Fibroblast of skin of right biceps (primary cell): ENCODE results near the gene OR2H2.

Experiments
- DNase-seq: peaks from one replicate; pipeline ENCODE4 v3.0.0-alpha.2; 2013

The OR2H2 gene

DNA sequence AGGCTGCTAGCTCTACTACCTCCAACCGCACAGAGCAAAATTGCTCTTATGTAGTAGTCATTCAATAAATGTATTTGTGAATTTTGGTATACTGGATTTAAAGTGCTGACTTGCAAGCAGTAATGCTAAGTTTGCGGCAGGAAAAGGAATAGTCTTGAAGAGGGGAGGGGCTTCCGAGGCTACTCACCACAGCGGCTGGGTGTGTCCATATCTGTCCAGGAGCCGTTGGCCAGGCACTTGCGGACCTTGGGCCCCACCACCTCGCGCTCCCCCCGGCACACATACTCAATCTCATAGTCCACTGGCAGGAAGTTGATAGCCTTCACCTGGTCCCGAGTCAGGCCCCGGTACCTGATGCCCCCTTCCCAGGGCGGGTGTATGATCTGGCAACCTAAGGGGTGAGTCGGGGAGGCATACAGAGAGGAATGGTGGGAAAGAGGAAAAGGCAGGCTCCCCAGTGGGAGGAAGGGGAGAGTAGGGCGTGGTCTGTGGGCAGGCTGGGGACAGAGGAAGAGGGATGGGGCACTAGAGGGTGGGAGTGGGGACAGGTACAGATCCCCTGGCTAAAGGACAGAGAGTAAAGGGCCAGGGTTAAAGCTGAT is 46.4 kb downstream of the OR2H2 start:
- DNase-seq: no peak

DNA sequence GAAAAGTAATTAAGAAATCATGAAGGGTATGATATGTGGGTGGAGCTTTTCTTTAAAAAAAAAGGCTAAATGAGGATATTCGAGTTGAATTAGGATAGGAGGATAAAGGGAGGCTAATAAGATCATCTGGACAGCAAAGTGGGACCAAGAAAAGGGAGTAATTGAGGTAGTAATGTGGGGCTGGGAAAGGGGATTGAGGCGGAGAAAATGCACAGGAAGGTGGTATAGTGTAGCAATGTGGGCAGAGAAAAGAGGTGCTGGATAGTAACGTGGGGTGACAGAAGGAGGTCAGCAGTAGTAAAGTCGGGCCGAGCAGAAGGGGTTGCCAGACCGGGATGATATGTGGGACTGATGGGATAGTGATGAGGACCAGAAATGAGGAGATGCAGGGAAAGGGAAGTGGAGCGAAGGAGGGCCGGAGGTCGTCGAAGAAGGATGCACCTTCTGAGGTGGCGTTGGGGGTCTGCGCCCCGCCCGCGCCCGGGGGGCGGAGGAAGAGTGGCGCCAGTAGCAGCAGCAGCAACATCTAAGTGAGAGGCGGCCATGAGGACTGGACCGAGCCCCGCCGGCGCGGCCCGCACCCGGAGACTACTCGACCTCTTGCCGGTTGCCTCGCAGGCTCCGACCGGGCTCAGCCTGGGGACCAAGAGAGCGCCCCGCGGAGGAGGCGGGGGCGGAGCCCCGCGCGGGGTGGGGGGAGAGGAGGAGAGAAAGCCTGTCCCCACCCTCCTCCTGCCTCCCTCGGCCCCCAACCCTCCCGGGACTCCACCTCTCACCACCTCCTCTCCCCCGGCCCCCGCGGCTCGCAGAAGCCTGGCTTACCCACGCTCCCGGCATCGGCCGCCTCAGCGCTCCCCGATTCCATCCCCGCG is 47.2 kb downstream of the OR2H2 start:
- peak; percentile 75 for DNase-seq

DNA sequence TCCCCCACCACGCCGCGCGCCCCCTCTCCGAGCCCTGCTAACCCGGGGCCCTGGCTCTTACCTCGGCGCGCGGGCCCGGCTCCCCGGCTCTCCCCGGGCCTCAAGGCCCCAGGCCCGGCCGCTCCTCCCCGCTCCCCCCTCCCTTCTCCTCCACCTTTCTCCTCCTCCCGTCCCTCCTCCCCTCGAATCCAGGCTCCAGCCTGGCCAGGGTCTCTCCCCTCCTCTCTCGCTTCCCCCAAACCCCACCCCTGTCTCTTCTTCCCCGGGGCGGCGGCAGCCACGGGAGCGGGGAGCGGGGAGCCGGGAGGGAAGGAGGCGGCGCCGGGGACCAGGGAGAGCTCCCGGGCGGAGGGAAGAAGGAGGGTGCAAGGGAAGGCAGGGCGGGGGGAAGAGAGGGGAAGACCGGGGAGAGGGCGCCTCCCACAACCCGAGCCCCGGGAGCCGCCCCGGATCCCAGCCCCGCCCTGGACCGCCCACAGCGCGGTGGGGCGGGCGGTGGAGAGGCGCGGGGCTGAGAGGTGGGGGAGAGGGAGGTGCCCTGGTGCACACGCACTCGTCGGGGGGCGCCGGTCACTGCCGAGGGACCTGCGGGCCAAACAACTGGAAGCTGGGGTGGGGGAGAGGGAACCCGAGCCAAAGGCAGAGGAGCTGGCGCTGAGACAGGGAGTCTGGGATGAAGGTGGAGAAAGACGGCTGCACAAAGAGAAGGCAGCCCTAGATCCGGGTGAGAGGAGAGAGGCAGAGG is 48.0 kb downstream of the OR2H2 start, which contains the start of gene GABBR1:
TSS of gene GABBR1 (minus strand) at position 395 of the 745 bp plus-strand sequence. CDS start 798 bp downstream, outside the sequence.
- DNase-seq: peak; percentile 92

DNA sequence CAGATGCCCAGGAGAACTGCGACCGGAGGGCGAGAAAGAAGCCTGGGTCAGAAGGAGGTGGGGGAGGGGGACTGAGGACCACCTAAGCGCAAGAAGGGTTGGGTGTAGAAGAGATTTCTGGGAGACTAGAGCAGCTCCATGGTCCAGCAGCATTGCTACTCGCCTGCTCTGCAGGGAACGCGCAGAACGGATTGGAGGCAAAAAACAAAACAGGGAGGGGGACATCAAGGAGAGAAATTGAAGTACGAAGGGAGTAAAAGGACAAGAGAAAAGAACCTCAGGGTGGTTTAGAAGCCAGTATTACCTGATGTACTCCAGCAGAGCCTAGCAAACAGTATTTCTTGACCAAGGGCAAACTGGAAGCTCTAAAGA is 48.6 kb downstream of the OR2H2 start:
- no peak for DNase-seq

DNA sequence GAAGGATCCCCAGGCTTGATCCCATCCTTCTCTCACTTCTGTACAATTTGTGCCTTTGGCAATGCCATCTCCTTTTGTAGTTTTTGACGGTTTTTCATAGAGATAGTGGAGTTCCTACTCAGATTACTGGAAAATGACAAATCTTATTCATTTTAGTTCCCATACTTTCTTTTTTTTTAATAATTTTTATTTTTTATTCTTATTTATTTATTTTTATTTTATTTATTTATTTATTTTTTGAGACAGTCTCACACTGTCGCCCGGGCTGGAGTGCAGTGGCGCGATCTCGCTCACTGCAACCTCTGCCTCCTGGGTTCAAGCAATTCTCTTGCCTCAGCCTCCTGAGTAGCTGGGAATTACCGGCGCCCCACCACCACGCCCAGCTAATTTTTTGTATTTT is 52.3 kb downstream of the OR2H2 start:
- no peak for DNase-seq
